Neutrophil (primary cell): Measurements from ENCODE around the gene ATP5PO.
"Not testable (repeated sequence)": the region's sequence is repeated elsewhere in the genome, so short reads cannot be mapped to it uniquely, and the experiment has no call there.

Experiments
- H3K27ac ChIP-seq: fragments of 200-600 bp; sonication (generic); 2 replicates; pipeline ENCODE4 v1.5.1; 2016; ENCODE audit warnings: mild to moderate bottlenecking, moderate library complexity
- H3K27me3 ChIP-seq: fragments of 200-600 bp; sonication (generic); 2 replicates; pipeline ENCODE4 v1.6.0; 2016; ENCODE audit warnings: mild to moderate bottlenecking
- H3K36me3 ChIP-seq: fragments of 200-600 bp; sonication (generic); 2 replicates; pipeline ENCODE4 v1.5.1; 2017
- H3K4me1 ChIP-seq, 2 experiments: fragments of 200-600 bp in 1 of 2; sonication (generic) in 1 of 2; 1 replicate in 1 of 2; 2 replicates in 1 of 2; pipeline versions ENCODE4 v1.5.1 to v1.6.1; 2013 to 2016; ENCODE audit warnings: low read depth in 1 of 2, low read length in 1 of 2, mild to moderate bottlenecking in 1 of 2, moderate library complexity in 1 of 2; ENCODE audit not compliant: control insufficient read depth in 1 of 2, insufficient read depth in 1 of 2
- H3K4me3 ChIP-seq, 2 experiments: fragments of 200-600 bp in 1 of 2; sonication (generic) in 1 of 2; 1 replicate in 1 of 2; 2 replicates in 1 of 2; pipeline ENCODE4 v1.5.1; 2013 to 2016; ENCODE audit warnings: low read depth in 1 of 2, low read length in 1 of 2, mild to moderate bottlenecking in 1 of 2, moderate library complexity in 1 of 2
- H3K9me3 ChIP-seq: fragments of 200-600 bp; sonication (generic); 2 replicates; pipeline ENCODE4 v1.5.1; 2016
- CTCF ChIP-seq: fragments of 200-600 bp; sonication (generic); IDR thresholded peaks from 2 replicates; pipeline ENCODE4 v1.5.1; 2016; ENCODE audit warnings: antibody characterized with exemption

ATP5PO gene

GRCh38 chr21:33931799-33932390, 16.3 kb upstream of the ATP5PO start:
- H3K9me3 ChIP-seq, result no peaks in the 10 kb centered on the region
- H3K27me3 ChIP-seq, result no peaks in the 10 kb centered on the region
- H3K27ac ChIP-seq, result peak overlapping the region; percentile 32
- H3K4me3 ChIP-seq, result peak overlapping the region; percentile 57 to 62
- peaks cover 20 to 22% of the 10 kb centered on the region in 2 experiments for H3K4me1 ChIP-seq
- H3K36me3 ChIP-seq, result no peaks in the 10 kb centered on the region
- no peak for TF ChIP-seq CTCF

- Histone ChIP-seq H3K27ac (peak overlapping the region; percentile 32), H3K4me3 (peak overlapping the region; percentile 57 to 62), H3K4me1 (peaks cover 13 to 15% of the 10 kb centered on the region in 2 experiments)
- not testable (repeated sequence) for H3K27me3 ChIP-seq, H3K36me3 ChIP-seq, H3K9me3 ChIP-seq
Measured at GRCh38 chr21:33931052-33931798, 15.6 kb upstream of the ATP5PO start.

DNA sequence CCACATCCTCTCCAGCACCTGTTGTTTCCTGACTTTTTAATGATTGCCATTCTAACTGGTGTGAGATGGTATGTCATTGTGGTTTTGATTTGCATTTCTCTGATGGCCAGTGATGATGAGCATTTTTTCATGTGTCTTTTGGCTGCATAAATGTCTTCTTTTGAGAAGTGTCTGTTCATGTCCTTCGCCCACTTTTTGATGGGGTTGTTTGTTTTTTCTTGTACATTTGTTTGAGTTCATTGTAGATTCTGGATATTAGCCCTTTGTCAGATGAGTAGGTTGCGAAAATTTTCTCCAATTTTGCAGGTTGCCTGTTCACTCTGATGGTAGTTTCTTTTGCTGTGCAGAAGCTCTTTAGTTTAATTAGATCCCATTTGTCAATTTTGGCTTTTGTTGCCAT, 10.6 kb upstream of the ATP5PO start:
- not testable (repeated sequence) for H3K27ac ChIP-seq, H3K4me1 ChIP-seq, H3K9me3 ChIP-seq, H3K4me3 ChIP-seq, H3K36me3 ChIP-seq
- H3K27me3 ChIP-seq, result peaks cover 14% of the 10 kb centered on the region

GRCh38 chr21:33924766-33925100, 9.1 kb upstream of the ATP5PO start:
- Histone ChIP-seq H3K9me3 (no peaks in the 10 kb centered on the region), H3K4me3 (no peak overlapping the region), H3K4me1 (peaks cover 0 to 3% of the 10 kb centered on the region in 2 experiments), H3K27ac (no peak overlapping the region), H3K36me3 (no peaks in the 10 kb centered on the region), H3K27me3 (peaks cover 14% of the 10 kb centered on the region)
- no peak for TF ChIP-seq CTCF

GRCh38 chr21:33924079-33924765, 8.6 kb upstream of the ATP5PO start:
- peak; percentile 85 for TF ChIP-seq CTCF
- H3K9me3 ChIP-seq, result no peaks in the 10 kb centered on the region

DNA sequence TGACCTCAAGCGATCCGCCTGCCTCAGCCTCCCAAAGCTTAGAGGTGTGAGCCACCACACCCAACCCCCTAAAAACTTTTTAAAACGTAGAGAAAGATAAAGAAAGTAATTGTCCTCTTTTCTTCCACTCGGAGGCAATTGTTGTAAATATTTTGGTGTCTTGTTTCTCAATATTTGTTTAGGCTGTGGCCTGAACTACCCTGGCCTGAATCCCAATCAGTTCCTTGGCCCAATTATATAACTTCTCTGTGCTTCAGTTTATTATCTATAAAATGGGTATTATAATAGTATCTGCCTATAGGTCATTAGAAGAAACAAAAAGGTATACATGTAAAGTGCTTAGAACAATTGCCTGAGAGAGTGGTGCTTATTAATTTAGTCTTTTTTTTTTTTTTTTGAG, 1.8 kb upstream of the ATP5PO start:
- TF ChIP-seq CTCF, result no peak
- Histone ChIP-seq H3K9me3 (no peaks in the 10 kb centered on the region), H3K27ac (no peak overlapping the region), H3K27me3 (peaks cover 6% of the 10 kb centered on the region), H3K36me3 (peaks cover 14% of the 10 kb centered on the region), H3K4me3 (no peak overlapping the region), H3K4me1 (peaks cover 17 to 19% of the 10 kb centered on the region in 2 experiments)

More at GRCh38 chr21:33924079-33924765, 8.6 kb upstream of the ATP5PO start:
- no peak overlapping the region for H3K4me3 ChIP-seq
- H3K36me3 ChIP-seq, result no peaks in the 10 kb centered on the region
- H3K4me1 ChIP-seq, result peaks cover 0 to 3% of the 10 kb centered on the region in 2 experiments
- H3K27me3 ChIP-seq, result peaks cover 14% of the 10 kb centered on the region
- H3K27ac ChIP-seq, result no peak overlapping the region
